PC-9 (cell line): ENCODE measurements around the gene INSR. TPM values are rescaled to one million over a fixed set of nuclear protein-coding genes. Genes with fewer than 3 reads are reported as not detected.
A peak's percentile ranks its signal among the peaks of the same experiment; 100 is the strongest.

Experiments used
- BruUV-seq: library from RNA; stranded (reverse); fragments of 400-500 nt; replicated peaks from 2 replicates; lab custom pipeline; 2021; lab: Mats Ljungman, UMichigan
- CTCF ChIA-PET: fragments of 300-600 bp; sonication (Branson Sonifier 250); formaldehyde crosslinking; loops from one replicate; lab custom pipeline; 2022; ENCODE audit warnings: antibody characterized with exemption; lab: Charles Lee
- POLR2A ChIA-PET: fragments of 300-600 bp; sonication (Branson Sonifier 250); formaldehyde crosslinking; loops from one replicate; lab custom pipeline; 2022; ENCODE audit warnings: antibody characterized with exemption; ENCODE audit not compliant: unreplicated experiment; lab: Charles Lee
- DNase-seq, 2 experiments: peaks; one replicate each; pipeline versions ENCODE4 v3.0.0 to v3.0.0-alpha.2; 2015 to 2022; ENCODE audit warnings: mixed read lengths in 1 of 2
- H2AFZ ChIP-seq: fragments of 200-600 bp; sonication (generic); 2 replicates; pipeline ENCODE4 v1.8.1; 2017; ENCODE audit warnings: antibody characterized with exemption
- H3F3A ChIP-seq: fragments of 200-600 bp; sonication (generic); 2 replicates; pipeline ENCODE4 v1.8.1; 2017; ENCODE audit warnings: antibody characterized with exemption, mild to moderate bottlenecking, low read depth; ENCODE audit not compliant: insufficient read depth
- H3K27ac ChIP-seq: fragments of 200-600 bp; sonication (generic); 2 replicates; pipeline ENCODE4 v1.6.1; 2016; ENCODE audit warnings: mixed run types
- H3K27me3 ChIP-seq: fragments of 200-600 bp; sonication (generic); 2 replicates; pipeline ENCODE4 v1.6.1; 2016; ENCODE audit warnings: low read depth, mixed run types; ENCODE audit not compliant: insufficient read depth
- H3K36me3 ChIP-seq: fragments of 200-600 bp; sonication (generic); 2 replicates; pipeline ENCODE4 v1.6.1; 2016; ENCODE audit warnings: low read depth, mixed run types
- H3K4me1 ChIP-seq: fragments of 200-600 bp; sonication (generic); replicated peaks from 2 replicates; pipeline ENCODE4 v1.6.1; 2016; ENCODE audit warnings: mixed run types; ENCODE audit not compliant: insufficient read depth
- H3K4me2 ChIP-seq: fragments of 200-600 bp; sonication (generic); 2 replicates; pipeline ENCODE4 v1.6.1; 2017; ENCODE audit warnings: mixed run types
- H3K4me3 ChIP-seq: fragments of 200-600 bp; sonication (generic); 2 replicates; pipeline ENCODE4 v1.6.1; 2016; ENCODE audit warnings: mixed run types
- H3K79me2 ChIP-seq: fragments of 200-600 bp; sonication (generic); 2 replicates; pipeline ENCODE4 v1.6.1; 2017; ENCODE audit warnings: low read depth, mixed run types
- H3K9me2 ChIP-seq: fragments of 200-600 bp; sonication (generic); 2 replicates; pipeline ENCODE4 v1.8.1; 2017; ENCODE audit warnings: mild to moderate bottlenecking; ENCODE audit not compliant: insufficient read depth
- H3K9me3 ChIP-seq: fragments of 200-600 bp; sonication (generic); 2 replicates; pipeline ENCODE4 v1.8.1; 2016; ENCODE audit warnings: low read depth; ENCODE audit not compliant: insufficient read depth
- H4K20me1 ChIP-seq: fragments of 200-600 bp; sonication (generic); 2 replicates; pipeline ENCODE4 v1.8.1; 2017; ENCODE audit not compliant: insufficient read depth
- CTCF ChIP-seq: fragments of 200-600 bp; sonication (generic); conservative IDR thresholded peaks from 2 replicates; pipeline ENCODE4 v1.6.1; 2017; ENCODE audit warnings: mixed run types, antibody characterized with exemption, mild to moderate bottlenecking, moderate library complexity
- EZH2 ChIP-seq: fragments of 200-600 bp; sonication (generic); IDR thresholded peaks from 2 replicates; pipeline ENCODE4 v1.8.0; 2017; ENCODE audit warnings: antibody characterized with exemption, low read depth
- intact Hi-C: fragments of 100-400 bp; cut with micrococcal nuclease; formaldehyde crosslinking; loops from one replicate; pipeline ENCODE4 v1.10.0; 2022; ENCODE audit not compliant: unreplicated experiment
- total RNA-seq: library from RNA; stranded (reverse); gene quantifications from 2 replicates; pipeline ENCODE4 v1.2.3, GENCODE V29; 2021

The INSR gene
- total RNA-seq, 1 experiment from 2014 or later: 9.3 TPM

- TF ChIP-seq CTCF: no peak
- TF ChIP-seq EZH2: no peak
- H3K36me3 ChIP-seq: no peaks in the 10 kb centered on the region
- peak overlapping the region; percentile 69 for H3K27ac ChIP-seq
- peaks cover 20% of the 10 kb centered on the region for H3K4me1 ChIP-seq
- no peaks in the 10 kb centered on the region for H3K9me3 ChIP-seq
- ChIA-PET POLR2A (no interaction called here), CTCF (no interaction called here)
- intact Hi-C loops: no loop called here
- no TSS peak for BruUV-seq
- H3K27me3 ChIP-seq: no peaks in the 10 kb centered on the region
- no peaks in the 10 kb centered on the region for H3K79me2 ChIP-seq
- no peaks in the 10 kb centered on the region for H4K20me1 ChIP-seq
- H3K9me2 ChIP-seq: no peaks in the 10 kb centered on the region
- H3K4me3 ChIP-seq: no peak overlapping the region
- H2AFZ ChIP-seq: no peak overlapping the region
- peak overlapping the region; percentile 38 for H3K4me2 ChIP-seq
- peaks cover 3% of the 10 kb centered on the region; the same call in 1 of the 2 replicates for H3F3A ChIP-seq
- peak; percentile 42 to 85 for DNase-seq
These were observed 39.6 kb downstream of the INSR start for GRCh38 chr19:7254590-7254989.

GRCh38 chr19:7252364-7252763 is 41.9 kb downstream of the INSR start:
- no peak overlapping the region for H3K27ac ChIP-seq
- DNase-seq: no peak
- no TSS peak for BruUV-seq
- no peak overlapping the region for H3K4me2 ChIP-seq
- no peaks in the 10 kb centered on the region for H3K79me2 ChIP-seq
- H3K9me2 ChIP-seq: no peaks in the 10 kb centered on the region
- TF ChIP-seq CTCF (no peak), EZH2 (no peak)
- H3K27me3 ChIP-seq: no peaks in the 10 kb centered on the region
- no peak overlapping the region for H2AFZ ChIP-seq
- H3K4me3 ChIP-seq: no peak overlapping the region
- CTCF ChIA-PET: no interaction called here
- intact Hi-C loops: no loop called here
- peaks cover 14% of the 10 kb centered on the region for H3K4me1 ChIP-seq
- H3K36me3 ChIP-seq: no peaks in the 10 kb centered on the region
- no peaks in the 10 kb centered on the region for H3K9me3 ChIP-seq
- no peaks in the 10 kb centered on the region for H4K20me1 ChIP-seq
- POLR2A ChIA-PET: no interaction called here
- H3F3A ChIP-seq: peaks cover 3% of the 10 kb centered on the region; the same call in 1 of the 2 replicates

- ChIA-PET CTCF (no interaction called here), POLR2A (no interaction called here)
- H3K27ac ChIP-seq: no peak overlapping the region
- no peaks in the 10 kb centered on the region for H3K9me3 ChIP-seq
- peaks cover 8% of the 10 kb centered on the region for H3K4me1 ChIP-seq
- no peaks in the 10 kb centered on the region for H3K9me2 ChIP-seq
- no peaks in the 10 kb centered on the region for H3K27me3 ChIP-seq
- peaks cover 3% of the 10 kb centered on the region; the same call in 1 of the 2 replicates for H3F3A ChIP-seq
- DNase-seq: no peak
- no peak overlapping the region for H3K4me3 ChIP-seq
- intact Hi-C loops: no loop called here
- TF ChIP-seq EZH2 (no peak), CTCF (no peak)
- H2AFZ ChIP-seq: no peak overlapping the region
- no peaks in the 10 kb centered on the region for H3K79me2 ChIP-seq
- no TSS peak for BruUV-seq
- no peak overlapping the region for H3K4me2 ChIP-seq
- no peaks in the 10 kb centered on the region for H4K20me1 ChIP-seq
- no peaks in the 10 kb centered on the region for H3K36me3 ChIP-seq
These were observed 42.7 kb downstream of the INSR start for GRCh38 chr19:7251494-7251893.
